GM23338 (cell line): ENCODE measurements around the gene DNAJC1.

ENCODE experiments used
- CREB1 ChIP-seq: fragments of 250-450 bp; sonication (Bioruptor Pico); IDR thresholded peaks from 2 replicates; pipeline ENCODE4 v1.5.0; 2020; ENCODE audit warnings: low read depth, mild to moderate bottlenecking, moderate library complexity
- CTCF ChIP-seq, 2 experiments: fragments of 200-600 bp in 1 of 2; sonication (generic) in 1 of 2; conservative IDR thresholded peaks; 2 replicates each; pipeline versions ENCODE4 v1.5.1 to v1.6.1; 2016 to 2017; ENCODE audit warnings: antibody characterized with exemption in 2 of 2, low read depth in 2 of 2, mild to moderate bottlenecking in 2 of 2, moderate library complexity in 1 of 2
- EZH2 ChIP-seq: fragments of 200-600 bp; sonication (generic); IDR thresholded peaks from one replicate; pipeline ENCODE4 v1.8.0; 2017; ENCODE audit warnings: antibody characterized with exemption, mild to moderate bottlenecking, low read depth; ENCODE audit not compliant: unreplicated experiment
- EZH2phosphoT487 ChIP-seq: fragments of 200-600 bp; sonication (generic); IDR thresholded peaks from one replicate; pipeline ENCODE4 v1.8.1; 2018; ENCODE audit warnings: antibody characterized with exemption; ENCODE audit not compliant: unreplicated experiment
- POLR2AphosphoS5 ChIP-seq: IDR thresholded peaks from 2 replicates; pipeline ENCODE4 v1.6.1; 2016; ENCODE audit warnings: antibody characterized with exemption, low read depth
- STAT1 ChIP-seq: IDR thresholded peaks from one replicate; pipeline ENCODE4 v1.6.1; 2016; ENCODE audit warnings: antibody characterized with exemption; ENCODE audit not compliant: unreplicated experiment

GRCh38 chr10:21953585-21954057 is 49.9 kb downstream of the DNAJC1 start:
- TF ChIP-seq POLR2AphosphoS5 = no peak
- TF ChIP-seq CTCF (conservative IDR thresholded peaks at IDR 0.05; ENCODE audit: low read depth in 2 of 2) = peak; percentile 55 to 56
- no peak for TF ChIP-seq CREB1 (CRISPR knock-in tag)
- no peak for TF ChIP-seq EZH2phosphoT487
- TF ChIP-seq STAT1 = no peak
- TF ChIP-seq EZH2 = no peak
